HepG2 (cell line): ENCODE results near the gene SSBP1. TPM values are rescaled to one million over a fixed set of nuclear protein-coding genes. Genes with fewer than 3 reads are reported as not detected.
"Not testable (repeated sequence)": the region's sequence is repeated elsewhere in the genome, so short reads cannot be mapped to it uniquely, and the experiment has no call there.

Experiments used
- ATAC-seq: fragments of 200-7000 bp; cut with Tn5 transposase; 3 replicates; pipeline ENCODE4 v1.9.1; 2020; ENCODE audit warnings: mild to moderate bottlenecking, moderate library complexity
- BruUV-seq: library from RNA; stranded (reverse); fragments of 400-500 nt; replicated peaks from 2 replicates; lab custom pipeline; 2021; lab: Mats Ljungman, UMichigan
- CTCF ChIA-PET: fragments of 300-600 bp; formaldehyde crosslinking; extraction: SDS; loops from one replicate; lab custom pipeline; 2021; ENCODE audit warnings: low total read pairs, inconsistent platforms, low intra/inter-chr PET ratio; lab: Yijun Ruan, JAX
- POLR2A ChIA-PET: fragments of 350-600 bp; sonication (Branson Sonifier 250); formaldehyde crosslinking; loops from one replicate; lab custom pipeline; 2020; ENCODE audit warnings: antibody characterized with exemption, inconsistent platforms; lab: Yijun Ruan, JAX
- DNase-seq: peaks from one replicate; pipeline ENCODE4 v3.0.0-alpha.2; 2015; ENCODE audit warnings: low spot score
- FAIRE-seq: peaks from 3 replicates; lab custom pipeline; 2011; peaks lifted over from hg19 to GRCh38; lab: Jason Lieb, UNC
- H2AFZ ChIP-seq: one replicate; pipeline ENCODE4 v1.6.1; 2011; ENCODE audit warnings: low read length, inconsistent platforms
- H3K27ac ChIP-seq: fragments of 300-600 bp; 3 replicates; pipeline ENCODE4 v1.8.0; 2011; ENCODE audit warnings: mixed run types, mild to moderate bottlenecking, mixed read lengths, low read length, inconsistent platforms; ENCODE audit not compliant: insufficient read depth; ENCODE audit errors: extremely low read length
- H3K27me3 ChIP-seq, 2 experiments: fragments of 200-600 bp in 1 of 2; 2 replicates in 1 of 2; 3 replicates in 1 of 2; pipeline versions ENCODE4 v1.6.0 to v1.8.0; 2011; ENCODE audit warnings: low read length in 2 of 2, mild to moderate bottlenecking in 2 of 2, moderate library complexity in 2 of 2, inconsistent platforms in 1 of 2; ENCODE audit not compliant: insufficient read depth in 2 of 2, control insufficient read depth in 1 of 2
- H3K36me3 ChIP-seq, 2 experiments: fragments of 200-600 bp in 1 of 2; replicated peaks in 1 of 2; 2 replicates in 1 of 2; 3 replicates in 1 of 2; pipeline versions ENCODE4 v1.5.1 to v1.8.0; 2011; ENCODE audit warnings: low read length in 2 of 2, inconsistent platforms in 1 of 2; ENCODE audit not compliant: insufficient read depth in 2 of 2, control insufficient read depth in 1 of 2
- H3K4me1 ChIP-seq: 2 replicates; pipeline ENCODE4 v1.5.1; 2012; ENCODE audit warnings: low read length, inconsistent platforms; ENCODE audit not compliant: insufficient read depth
- H3K4me2 ChIP-seq: 2 replicates; pipeline ENCODE4 v1.6.0; 2011; ENCODE audit warnings: low read depth, low read length, inconsistent platforms
- H3K4me3 ChIP-seq, 3 experiments: fragments of 200-600 bp in 1 of 3; sonication (generic), shearing (Covaris generic) in 1 of 3; replicated peaks in 1 of 3; 2 replicates each; pipeline ENCODE4 v1.5.1; 2011 to 2016; ENCODE audit warnings: low read length in 3 of 3, inconsistent platforms in 2 of 3, low read depth in 2 of 3, mild to moderate bottlenecking in 2 of 3, control low read depth in 1 of 3, mixed read lengths in 1 of 3; ENCODE audit not compliant: insufficient read depth in 1 of 3
- H3K79me2 ChIP-seq: one replicate; pipeline ENCODE4 v1.6.1; 2011; ENCODE audit warnings: low read length, inconsistent platforms; ENCODE audit not compliant: insufficient read depth
- H3K9ac ChIP-seq: 2 replicates; pipeline ENCODE4 v1.6.0; 2011; ENCODE audit warnings: mild to moderate bottlenecking, low read depth, low read length, inconsistent platforms; ENCODE audit not compliant: insufficient read depth
- H3K9me3 ChIP-seq: 2 replicates; pipeline ENCODE4 v1.5.1; 2012; ENCODE audit warnings: mild to moderate bottlenecking, low read length
- H4K20me1 ChIP-seq: 2 replicates; pipeline ENCODE4 v1.6.0; 2011; ENCODE audit warnings: inconsistent platforms, mild to moderate bottlenecking, low read length, moderate library complexity; ENCODE audit not compliant: insufficient read depth
- CAMTA2 ChIP-seq: sonication (generic); formaldehyde crosslinking; IDR thresholded peaks from 2 replicates; pipeline ENCODE4 v1.4.0; 2020; ENCODE audit warnings: mild to moderate bottlenecking, missing genetic modification reagents, borderline replicate concordance
- DMTF1 ChIP-seq: sonication (generic); formaldehyde crosslinking; IDR thresholded peaks from 2 replicates; pipeline ENCODE4 v1.4.0; 2020; ENCODE audit warnings: mild to moderate bottlenecking, missing genetic modification reagents
- ELF1 ChIP-seq: sonication (generic); formaldehyde crosslinking; IDR thresholded peaks from 2 replicates; pipeline ENCODE4 v1.4.0; 2020; ENCODE audit warnings: missing genetic modification reagents
- HDAC6 ChIP-seq: fragments of 200-600 bp; sonication (generic); IDR thresholded peaks from 2 replicates; pipeline ENCODE4 v1.7.0; 2017; ENCODE audit warnings: mild to moderate bottlenecking, antibody characterized with exemption, low read length, low read depth
- HIVEP1 ChIP-seq: sonication (generic); formaldehyde crosslinking; IDR thresholded peaks from 2 replicates; pipeline ENCODE4 v1.4.0; 2020; ENCODE audit warnings: mild to moderate bottlenecking, missing genetic modification reagents
- HNRNPH1 ChIP-seq: fragments of 200-400 bp; formaldehyde crosslinking; optimal IDR thresholded peaks from 2 replicates; pipeline ENCODE3; 2017; ENCODE audit warnings: mild to moderate bottlenecking, low read depth, low read length
- KLF13 ChIP-seq: sonication (generic); formaldehyde crosslinking; IDR thresholded peaks from 2 replicates; pipeline ENCODE4 v1.4.0; 2020; ENCODE audit warnings: mild to moderate bottlenecking, missing genetic modification reagents
- NFKB2 ChIP-seq: sonication (generic); formaldehyde crosslinking; IDR thresholded peaks from 2 replicates; pipeline ENCODE4 v1.4.0; 2020; ENCODE audit warnings: missing genetic modification reagents, borderline replicate concordance
- SCMH1 ChIP-seq: sonication (generic); formaldehyde crosslinking; IDR thresholded peaks from 2 replicates; pipeline ENCODE4 v1.9.0; 2021; ENCODE audit warnings: missing genetic modification reagents, mild to moderate bottlenecking, borderline replicate concordance
- ZNF761 ChIP-seq: sonication (generic); formaldehyde crosslinking; conservative IDR thresholded peaks from 2 replicates; pipeline ENCODE4 v1.4.0; 2020; ENCODE audit warnings: mild to moderate bottlenecking, missing genetic modification reagents
- ZNF776 ChIP-seq: sonication (generic); formaldehyde crosslinking; IDR thresholded peaks from 2 replicates; pipeline ENCODE4 v1.4.0; 2020; ENCODE audit warnings: mild to moderate bottlenecking, missing genetic modification reagents
- ZSCAN12 ChIP-seq: sonication (generic); formaldehyde crosslinking; IDR thresholded peaks from 2 replicates; pipeline ENCODE4 v1.9.0; 2021; ENCODE audit warnings: mild to moderate bottlenecking, missing genetic modification reagents
- ZSCAN22 ChIP-seq: sonication (generic); formaldehyde crosslinking; IDR thresholded peaks from 2 replicates; pipeline ENCODE4 v1.4.0; 2020; ENCODE audit warnings: mild to moderate bottlenecking, missing genetic modification reagents
- WGBS: methylation state at CpG from one replicate; pipeline ENCODE4 v1.1.6; 2017; ENCODE audit warnings: low lambda C conversion rate; 5-methylcytosine and 5-hydroxymethylcytosine counted together
- in situ Hi-C: cut with HindIII; loops from 2 replicates; pipeline ENCODE4 v1.10.0; 2017; ENCODE audit warnings: low pct_unique_long_range_greater_than_20kb; ENCODE audit not compliant: extremely low pct_ligation_motif_present
- intact Hi-C: fragments of 100-400 bp; cut with micrococcal nuclease; formaldehyde crosslinking; loops from one replicate; pipeline ENCODE4 v1.10.0; 2022; ENCODE audit not compliant: unreplicated experiment
- polyA plus RNA-seq, 8 experiments: library from polyadenylated mRNA; depleted of rRNA in 3 of 8; stranded (reverse) in 7 of 8; unstranded in 1 of 8; fragments of >200 nt; fragmentation: Illumina TruSeq in 4 of 8; extraction: Trizol in 4 of 8; gene quantifications; 2 replicates each; pipeline versions ENCODE4 v1.2.1 to v1.2.3, GENCODE V29; 2011 to 2016; ENCODE audit warnings: low read depth in 4 of 8, missing spikeins in 1 of 8, mixed read lengths in 1 of 8; ENCODE audit not compliant: insufficient read depth in 1 of 8
- total RNA-seq, 5 experiments: library from RNA; depleted of rRNA; stranded (reverse); fragments of >200 nt; fragmentation: Illumina TruSeq; extraction: Trizol; gene quantifications; 2 replicates each; pipeline ENCODE4 v1.2.3, GENCODE V29; 2016; ENCODE audit warnings: low read depth in 1 of 5
- TF ChIP-seq, protein P1 (sequence below): sonication (generic); formaldehyde crosslinking; IDR thresholded peaks from 2 replicates; pipeline ENCODE4 v1.8.1; 2023; ENCODE audit warnings: missing genetic modification reagents, mild to moderate bottlenecking, borderline replicate concordance
- TF ChIP-seq, protein P2 (sequence below): sonication (generic); formaldehyde crosslinking; IDR thresholded peaks from 2 replicates; pipeline ENCODE4 v1.4.0; 2020; ENCODE audit warnings: mild to moderate bottlenecking, missing genetic modification reagents, borderline replicate concordance

Gene SSBP1
- total and polyA plus RNA-seq, 2 of the 13 experiments (the other 11 are each of a cell fraction or from before 2014, with no cell fraction given) = 64.4 to 254 TPM

- ChIA-PET POLR2A (no interaction called here), CTCF (no interaction called here)
- WGBS = 97% methylated on average over 3 of the region's 3 CpGs
These were observed 25.6 kb downstream of the SSBP1 start, which contains the start of gene TAS2R3 for GRCh38 chr7:141763797-141764196. TSS of gene TAS2R3 (plus strand) at chr7:141764097. CDS start at chr7:141764159, 62 bp downstream.

DNA sequence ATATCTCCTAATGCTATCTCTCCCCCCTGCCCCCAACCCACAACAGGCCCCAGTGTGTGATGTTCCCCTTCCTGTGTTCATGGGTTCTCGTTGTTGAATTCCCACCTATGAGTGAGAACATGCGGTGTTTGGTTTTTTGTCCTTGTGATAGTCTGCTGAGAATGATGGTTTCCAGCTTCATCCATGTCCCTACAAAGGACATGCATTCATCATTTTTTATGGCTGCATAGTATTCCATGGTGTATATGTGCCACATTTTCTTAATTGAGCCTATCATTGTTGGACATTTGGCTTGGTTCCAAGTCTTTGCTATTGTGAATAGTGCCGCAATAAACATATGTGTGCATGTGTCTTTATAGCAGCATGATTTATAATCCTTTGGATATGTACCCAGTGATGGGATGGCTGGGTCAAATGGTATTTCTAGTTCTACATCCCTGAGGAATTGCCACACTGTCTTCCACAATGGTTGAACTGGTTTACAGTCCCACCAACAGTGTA, 32.0 kb downstream of the SSBP1 start:
- WGBS = 98% methylated on average over 3 of the region's 3 CpGs
- H4K20me1 ChIP-seq, H3K9me3 ChIP-seq, POLR2A ChIA-PET, CTCF ChIA-PET, H2AFZ ChIP-seq, ATAC-seq, H3K36me3 ChIP-seq, H3K79me2 ChIP-seq, intact Hi-C loops, FAIRE-seq, H3K27ac ChIP-seq, DNase-seq, H3K4me3 ChIP-seq, BruUV-seq, H3K27me3 ChIP-seq, in situ Hi-C loops, H3K9ac ChIP-seq, H3K4me1 ChIP-seq, H3K4me2 ChIP-seq: not testable (repeated sequence)

More at GRCh38 chr7:141763797-141764196, 25.6 kb downstream of the SSBP1 start, which contains the start of gene TAS2R3:
- H3K4me1 ChIP-seq = no peaks in the 10 kb centered on the region
- DNase-seq = no peak
- H3K4me2 ChIP-seq = no peak within 1 kb of the TSS
- no peak within 1 kb of the TSS for H2AFZ ChIP-seq
- H3K4me3 ChIP-seq = no peak within 1 kb of the TSS
- no peaks in the 10 kb centered on the region for H4K20me1 ChIP-seq
- H3K9ac ChIP-seq = no peak within 1 kb of the TSS
- TF ChIP-seq ZNF761 (no peak), SCMH1 (CRISPR knock-in tag) (no peak), DMTF1 (no peak), CAMTA2 (CRISPR knock-in tag) (no peak), NFKB2 (no peak), ZSCAN22 (no peak), HDAC6 (no peak), HNRNPH1 (no peak), KLF13 (CRISPR knock-in tag) (no peak), ELF1 (no peak), HIVEP1 (CRISPR knock-in tag) (no peak), ZNF776 (CRISPR knock-in tag) (no peak), ZSCAN12 (CRISPR knock-in tag) (no peak)
- TF ChIP-seq, protein P1, sequence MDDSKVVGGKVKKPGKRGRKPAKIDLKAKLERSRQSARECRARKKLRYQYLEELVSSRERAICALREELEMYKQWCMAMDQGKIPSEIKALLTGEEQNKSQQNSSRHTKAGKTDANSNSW (CRISPR knock-in tag) = no peak
- TF ChIP-seq, protein P2, sequence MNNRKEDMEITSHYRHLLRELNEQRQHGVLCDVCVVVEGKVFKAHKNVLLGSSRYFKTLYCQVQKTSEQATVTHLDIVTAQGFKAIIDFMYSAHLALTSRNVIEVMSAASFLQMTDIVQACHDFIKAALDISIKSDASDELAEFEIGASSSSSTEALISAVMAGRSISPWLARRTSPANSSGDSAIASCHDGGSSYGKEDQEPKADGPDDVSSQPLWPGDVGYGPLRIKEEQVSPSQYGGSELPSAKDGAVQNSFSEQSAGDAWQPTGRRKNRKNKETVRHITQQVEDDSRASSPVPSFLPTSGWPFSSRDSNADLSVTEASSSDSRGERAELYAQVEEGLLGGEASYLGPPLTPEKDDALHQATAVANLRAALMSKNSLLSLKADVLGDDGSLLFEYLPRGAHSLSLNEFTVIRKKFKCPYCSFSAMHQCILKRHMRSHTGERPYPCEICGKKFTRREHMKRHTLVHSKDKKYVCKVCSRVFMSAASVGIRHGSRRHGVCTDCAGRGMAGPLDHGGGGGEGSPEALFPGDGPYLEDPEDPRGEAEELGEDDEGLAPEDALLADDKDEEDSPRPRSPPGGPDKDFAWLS (CRISPR knock-in tag) = no peak
- in situ Hi-C loops (no loop called here), intact Hi-C loops (no loop called here)
- no peaks in the 10 kb centered on the region for H3K9me3 ChIP-seq
- no TSS peak for BruUV-seq
- FAIRE-seq = no peak
- no peaks in the 10 kb centered on the region for H3K79me2 ChIP-seq
- no peaks in the 10 kb centered on the region for H3K27me3 ChIP-seq
- H3K27ac ChIP-seq = no peak within 1 kb of the TSS
- peaks cover 12 to 48% of the 10 kb centered on the region in 2 experiments; a peak in 4 of 5 replicates for H3K36me3 ChIP-seq
- no peak for ATAC-seq
